Brain microvascular endothelial cell (primary cell): Measurements from ENCODE around the gene HPCAL4.
A peak's percentile ranks its signal among the peaks of the same experiment; 100 is the strongest.

Source experiments
- DNase-seq: peaks from one replicate; pipeline ENCODE4 v3.0.0-alpha.2; 2020
- H3K27ac ChIP-seq: fragments of 250-450 bp; sonication (Bioruptor Pico); 2 replicates; pipeline ENCODE4 v1.5.1; 2020; ENCODE audit warnings: mild to moderate bottlenecking, moderate library complexity
- H3K27me3 ChIP-seq: fragments of 250-450 bp; sonication (Bioruptor Pico); replicated peaks from 2 replicates; pipeline ENCODE4 v1.5.1; 2020; ENCODE audit warnings: mild to moderate bottlenecking
- H3K36me3 ChIP-seq: fragments of 250-450 bp; sonication (Bioruptor Pico); replicated peaks from 2 replicates; pipeline ENCODE4 v1.5.1; 2020; ENCODE audit warnings: mild to moderate bottlenecking
- H3K4me3 ChIP-seq: 2 replicates; pipeline ENCODE4 v1.5.1; 2011; ENCODE audit warnings: low read depth, mild to moderate bottlenecking, control low read depth, low read length, moderate library complexity
- CTCF ChIP-seq: IDR thresholded peaks from 2 replicates; pipeline ENCODE4 v1.5.1; 2011; ENCODE audit warnings: low read depth, mild to moderate bottlenecking, moderate library complexity, low read length, control low read depth, inconsistent platforms; ENCODE audit errors: missing control alignments
- in situ Hi-C: cut with HindIII; loops from 2 replicates; pipeline ENCODE4 v1.10.0; 2017; ENCODE audit warnings: low sequenced_read_pairs, low pct_ligation_motif_present

The HPCAL4 gene

GRCh38 chr1:39662861-39663260 lies 28.4 kb downstream of the HPCAL4 start:
- Histone ChIP-seq H3K27ac (no peak overlapping the region), H3K36me3 (no peaks in the 10 kb centered on the region), H3K4me3 (no peak overlapping the region), H3K27me3 (peaks cover 2% of the 10 kb centered on the region)
- DNase-seq, result no peak
- no peak for TF ChIP-seq CTCF
- in situ Hi-C loops, result no loop called here

DNA sequence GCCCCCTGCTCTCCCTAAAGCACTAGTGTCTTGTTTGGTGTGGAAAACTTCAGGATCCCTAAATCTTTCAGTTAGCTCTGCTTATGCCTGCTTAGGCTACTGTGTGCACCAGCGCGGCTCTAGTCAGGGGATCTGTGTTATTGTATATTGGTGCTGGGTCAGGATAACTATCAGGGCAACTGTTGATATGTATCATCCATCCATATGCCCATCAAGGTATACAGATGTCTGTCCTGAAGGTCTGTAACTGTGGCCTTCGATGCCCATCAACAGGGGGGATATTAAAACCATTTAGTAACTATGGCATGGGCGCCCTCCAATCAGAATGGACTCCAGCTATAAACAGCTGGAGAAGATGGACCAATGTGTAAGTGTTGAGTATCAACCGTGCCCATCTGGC lies 31.7 kb downstream of the HPCAL4 start:
- no peak for DNase-seq
- H3K36me3 ChIP-seq, result no peaks in the 10 kb centered on the region
- H3K27me3 ChIP-seq, result no peaks in the 10 kb centered on the region
- no peak overlapping the region for H3K27ac ChIP-seq
- H3K4me3 ChIP-seq, result no peak overlapping the region
- in situ Hi-C loops, result no loop called here
- TF ChIP-seq CTCF, result no peak

DNA sequence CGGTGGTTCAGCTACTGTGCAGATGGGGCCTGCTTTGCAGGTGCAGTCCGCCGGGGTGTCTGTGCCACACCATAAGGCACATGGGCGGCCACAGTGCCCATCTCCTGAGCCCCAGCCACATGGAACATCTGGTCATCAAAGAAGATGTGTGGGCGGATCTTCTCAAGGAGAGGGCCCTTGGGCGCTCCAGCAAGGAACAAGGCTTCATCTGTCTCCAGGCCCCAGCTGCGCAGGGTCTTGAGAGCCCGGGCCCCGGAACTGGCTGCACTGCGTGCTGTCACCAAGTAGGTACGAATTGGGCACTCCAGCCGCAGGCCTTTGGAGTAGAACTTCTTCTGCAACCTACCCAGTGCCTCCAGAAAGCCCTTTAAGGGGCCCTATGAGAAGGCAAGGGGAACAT lies 32.1 kb downstream of the HPCAL4 start:
- H3K36me3 ChIP-seq, result no peaks in the 10 kb centered on the region
- in situ Hi-C loops, result no loop called here
- no peaks in the 10 kb centered on the region for H3K27me3 ChIP-seq

GRCh38 chr1:39657923-39658485 lies 33.2 kb downstream of the HPCAL4 start:
- H3K36me3 ChIP-seq, result no peaks in the 10 kb centered on the region
- in situ Hi-C loops, result no loop called here
- TF ChIP-seq CTCF, result peak; percentile 89
- DNase-seq, result peak; percentile 36
- H3K4me3 ChIP-seq, result no peak overlapping the region
- no peaks in the 10 kb centered on the region for H3K27me3 ChIP-seq
- H3K27ac ChIP-seq, result no peak overlapping the region

More for the DNA sequence above, 32.1 kb downstream of the HPCAL4 start:
- Histone ChIP-seq H3K27ac (no peak overlapping the region), H3K4me3 (no peak overlapping the region)
- no peak for TF ChIP-seq CTCF
- no peak for DNase-seq

DNA sequence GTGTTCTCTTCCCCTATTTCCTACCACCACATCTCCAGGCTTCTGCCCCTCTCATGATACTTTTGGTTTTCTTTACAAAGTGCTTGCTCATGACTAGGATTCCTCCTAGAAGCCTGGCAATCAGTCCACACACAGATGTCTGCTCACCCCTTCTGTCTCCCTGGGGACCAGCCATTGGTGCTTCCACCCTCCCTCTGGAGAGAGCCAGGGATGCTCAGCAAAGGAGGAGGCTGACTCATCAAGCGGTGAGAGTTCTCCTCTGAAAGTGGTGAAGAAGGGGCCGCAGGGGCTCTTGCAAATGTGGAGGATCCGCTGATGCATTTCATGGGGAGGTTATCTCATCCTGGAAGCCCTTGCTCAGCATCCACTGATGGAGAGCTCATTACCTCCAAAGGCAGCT lies 33.8 kb downstream of the HPCAL4 start:
- Histone ChIP-seq H3K4me3 (no peak overlapping the region), H3K36me3 (no peaks in the 10 kb centered on the region), H3K27me3 (no peaks in the 10 kb centered on the region), H3K27ac (no peak overlapping the region)
- in situ Hi-C loops, result no loop called here
- DNase-seq, result peak; percentile 43
- no peak for TF ChIP-seq CTCF

- Histone ChIP-seq H3K4me3 (no peak overlapping the region), H3K36me3 (no peaks in the 10 kb centered on the region), H3K27ac (no peak overlapping the region), H3K27me3 (no peaks in the 10 kb centered on the region)
- in situ Hi-C loops, result no loop called here
- DNase-seq, result no peak
- no peak for TF ChIP-seq CTCF
These were observed 34.8 kb downstream of the HPCAL4 start for GRCh38 chr1:39656391-39656790.
